ENCODE data around the gene SGIP1.

The SGIP1 gene

DNA sequence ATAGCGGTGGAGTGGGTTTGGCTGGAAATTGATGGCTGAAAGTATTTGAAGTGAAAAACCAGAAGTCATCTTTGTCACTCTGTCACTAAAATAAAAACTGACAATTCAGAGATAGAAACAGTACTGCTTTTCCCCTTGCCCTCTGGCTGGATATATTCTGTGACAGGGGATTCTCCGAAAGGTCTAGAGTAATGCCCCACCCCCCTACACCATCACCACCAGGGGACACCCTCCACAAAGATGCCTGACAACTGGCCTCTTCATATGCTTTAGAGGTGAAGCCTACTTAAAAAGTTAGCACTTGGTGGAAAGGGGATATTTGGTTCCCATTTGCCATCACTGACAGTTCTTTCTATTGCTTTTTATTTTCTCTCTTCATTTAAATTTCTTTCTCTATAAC is 73.5 kb downstream of the SGIP1 start:
- DNase-seq (ENCODE audit: low spot score) = no peak

DNA sequence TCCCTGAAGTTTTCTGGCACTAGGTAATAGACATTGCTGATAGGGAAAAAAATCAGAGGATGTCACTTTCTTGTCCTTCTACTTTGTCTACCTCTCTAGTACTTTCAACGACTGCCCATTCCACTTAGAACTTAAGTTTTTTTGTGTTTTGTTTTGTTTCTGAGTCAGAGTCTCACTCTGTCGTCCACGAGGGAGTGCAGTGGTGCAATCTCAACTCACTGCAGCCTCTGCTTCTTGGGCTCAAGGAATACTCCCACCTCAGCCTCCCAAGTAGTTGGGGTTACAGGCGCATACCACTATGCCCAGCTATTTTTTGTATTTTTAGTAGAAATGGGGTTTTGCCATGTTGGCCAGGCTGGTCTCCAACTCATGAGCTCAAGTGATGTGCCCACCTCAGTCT is 79.2 kb downstream of the SGIP1 start:
- no peak for DNase-seq (ENCODE audit: low spot score)

DNA sequence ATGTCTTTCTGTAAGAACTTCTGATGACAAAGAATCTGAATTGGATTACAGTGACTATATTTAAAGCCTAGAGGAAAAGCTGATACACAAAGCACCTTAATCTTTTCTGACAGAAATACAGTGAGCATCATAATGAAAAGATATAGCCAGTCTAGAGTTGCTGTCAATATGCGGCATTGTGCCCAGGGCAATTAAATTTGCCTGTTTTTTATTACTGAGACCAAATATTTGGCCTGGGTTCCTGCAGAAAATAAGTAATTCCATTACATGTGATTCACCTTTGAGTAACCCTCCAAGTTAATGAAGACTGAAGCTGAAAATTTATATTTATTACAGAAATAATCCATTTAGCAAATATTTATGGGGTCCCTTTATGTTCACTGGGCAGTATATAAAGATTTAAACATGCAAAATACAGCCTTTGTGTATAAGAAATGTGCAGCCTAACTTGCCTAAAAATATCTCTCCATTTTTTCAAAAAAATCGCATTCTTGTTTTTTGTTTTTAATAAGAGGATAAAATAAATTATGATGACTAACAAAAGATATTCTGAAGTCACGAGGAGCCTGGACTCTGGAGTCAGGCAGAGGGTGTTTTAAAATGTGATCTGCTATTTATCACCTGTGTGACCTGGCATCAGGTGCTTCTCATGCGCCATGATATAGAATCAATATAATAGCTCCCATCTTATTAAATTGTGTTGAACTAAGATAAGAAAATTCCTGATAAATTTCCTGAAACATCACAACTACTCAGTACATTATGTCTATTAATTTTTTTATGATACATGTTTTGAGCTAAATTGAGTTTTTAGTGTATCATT is 83.6 kb downstream of the SGIP1 start:
- DNase-seq (ENCODE audit: low spot score) = no peak

DNA sequence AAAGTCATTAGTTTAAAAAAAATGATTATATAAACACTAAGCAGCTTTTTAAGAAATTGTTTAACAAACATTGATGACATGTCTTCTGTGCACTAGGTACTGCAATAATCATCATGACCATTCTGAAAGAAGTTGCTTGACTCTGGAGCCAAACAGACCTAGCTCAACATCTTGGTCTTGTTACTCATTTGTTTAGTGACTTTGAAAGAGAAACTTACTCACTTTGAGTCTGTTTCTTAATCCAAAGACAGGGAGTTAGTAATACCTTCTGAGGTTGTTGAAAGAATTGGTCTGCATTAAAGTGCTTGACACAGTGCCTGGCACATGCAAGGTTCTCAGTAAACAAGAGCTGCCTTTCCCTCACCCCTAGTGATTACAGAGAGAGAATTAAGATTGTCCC is 84.4 kb downstream of the SGIP1 start:
- no peak for DNase-seq (ENCODE audit: low spot score)

DNA sequence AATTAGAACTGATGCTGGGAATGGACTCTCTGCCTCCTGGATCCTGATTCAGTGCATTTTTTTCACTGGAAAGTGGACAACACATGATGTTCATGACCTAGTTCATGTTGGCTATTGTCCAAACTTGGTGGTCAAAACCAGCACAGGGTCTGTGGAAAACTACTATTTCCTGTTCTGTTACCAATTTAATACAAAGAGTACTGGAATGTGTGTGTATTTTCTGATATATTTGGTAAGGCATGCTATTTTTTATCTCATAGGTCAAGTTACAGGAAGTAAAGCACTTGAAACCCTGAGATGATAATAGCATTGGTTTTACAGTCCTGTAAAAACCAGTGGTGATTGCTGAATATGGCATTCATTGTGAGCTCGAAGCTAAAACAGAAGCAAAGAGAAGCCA is 89.9 kb downstream of the SGIP1 start:
- DNase-seq (ENCODE audit: low spot score) = no peak

DNA sequence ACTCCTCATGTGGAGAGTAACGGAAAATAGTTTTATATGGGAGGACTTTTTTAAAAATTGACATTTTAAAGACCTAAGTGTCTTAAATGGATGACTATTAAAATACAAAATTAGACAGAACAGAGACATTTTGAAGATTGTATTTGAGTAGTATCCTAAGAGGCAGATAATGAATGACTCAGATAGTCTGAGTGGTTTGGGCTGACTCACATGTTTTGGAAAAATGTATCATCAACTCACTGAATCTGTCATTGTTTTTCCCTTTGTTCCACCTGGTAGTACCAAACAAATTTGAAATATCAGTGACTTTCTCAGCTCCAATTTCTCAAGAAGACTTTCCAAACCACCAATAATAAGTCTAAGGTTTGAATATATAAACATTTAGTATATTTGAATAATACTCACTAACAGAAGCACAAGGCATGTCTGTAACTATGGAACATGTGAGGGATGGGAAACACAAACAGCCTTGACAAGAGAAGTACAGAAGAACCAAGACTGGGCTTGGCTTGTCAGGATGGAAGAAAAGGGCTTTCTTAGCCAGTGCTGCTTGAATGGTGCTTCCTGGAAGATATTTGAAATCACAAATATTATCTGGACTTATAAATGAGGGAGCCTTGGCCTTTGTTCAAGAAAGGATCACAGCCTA is 90.6 kb downstream of the SGIP1 start:
- no peak for DNase-seq (ENCODE audit: low spot score)

DNA sequence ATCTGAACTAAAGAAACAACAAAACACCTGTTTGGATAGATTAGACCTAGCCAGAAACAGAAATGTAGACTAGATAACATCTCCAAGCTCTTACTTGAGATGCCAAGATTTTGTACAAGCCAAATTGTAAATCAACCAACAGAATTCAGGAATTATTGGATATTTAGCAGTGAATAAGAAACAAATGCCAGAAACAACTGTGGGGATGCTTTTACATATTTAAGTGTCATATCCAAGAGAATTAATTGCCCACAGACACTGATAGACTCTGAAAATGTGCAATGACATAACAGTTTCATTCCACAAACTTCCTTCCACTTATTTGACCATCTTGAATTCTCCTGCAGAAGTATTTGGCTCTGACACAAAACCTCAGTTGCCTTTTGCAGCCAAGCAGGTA is 92.3 kb downstream of the SGIP1 start:
- DNase-seq (ENCODE audit: low spot score) = no peak

DNA sequence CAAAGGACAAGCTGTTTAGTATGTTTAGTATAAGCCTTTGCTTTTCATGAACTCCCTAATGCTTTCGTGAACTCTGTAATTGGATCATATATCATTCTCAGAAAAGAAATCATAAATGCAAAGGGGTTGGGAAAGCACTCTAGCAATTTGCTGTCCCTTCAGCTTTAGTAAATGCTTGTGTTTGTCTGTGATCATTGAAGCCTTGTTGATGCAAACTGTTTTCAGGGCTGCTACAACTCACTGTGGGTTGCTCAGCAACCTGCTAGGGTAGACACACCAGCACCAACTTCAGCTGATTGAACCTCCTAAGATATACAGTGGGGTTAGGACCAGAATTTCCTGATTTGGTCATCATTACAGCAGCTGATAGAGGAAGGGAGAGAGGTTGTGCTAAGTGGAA is 95.0 kb downstream of the SGIP1 start:
- no peak for DNase-seq (ENCODE audit: low spot score)

DNA sequence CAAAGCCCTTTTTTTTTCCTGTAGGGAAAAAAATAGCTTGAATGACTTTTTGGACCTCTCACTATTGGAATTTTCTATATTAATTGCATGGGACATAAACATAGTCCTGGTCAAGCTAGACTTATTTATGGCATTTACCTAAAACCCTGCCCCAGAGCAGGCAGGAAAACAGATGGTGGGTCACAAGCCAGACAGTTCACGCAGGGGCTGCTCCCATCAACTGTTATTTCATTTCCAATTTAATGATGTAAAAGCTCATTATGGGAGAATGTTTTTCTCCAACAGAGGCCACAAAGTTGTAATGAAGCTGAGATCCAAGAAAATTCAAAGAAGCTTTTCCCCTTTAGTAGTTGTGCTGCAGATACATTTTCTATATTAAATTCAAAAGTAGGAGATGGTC is 99.2 kb downstream of the SGIP1 start:
- no peak for DNase-seq (ENCODE audit: low spot score)

DNA sequence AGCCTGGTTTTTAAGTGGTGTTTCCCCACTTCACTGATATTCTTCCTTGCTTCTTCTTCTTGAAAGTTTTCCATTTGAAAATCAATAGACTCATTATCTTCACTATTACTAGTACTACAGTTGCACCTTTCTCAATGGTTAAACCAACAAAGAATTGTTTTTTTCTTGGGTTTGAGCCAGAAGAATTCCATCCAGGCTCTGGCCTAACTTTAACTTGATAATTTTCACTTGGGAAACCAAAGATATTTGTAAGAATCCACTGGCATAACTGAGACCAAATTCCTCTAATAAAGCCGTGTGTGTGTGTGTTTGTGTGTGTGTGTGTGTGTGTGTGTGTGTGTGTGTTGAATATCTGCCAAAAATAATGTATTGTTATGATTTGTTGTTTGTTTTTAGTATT is 103.2 kb downstream of the SGIP1 start:
- DNase-seq (ENCODE audit: low spot score) = no peak

DNA sequence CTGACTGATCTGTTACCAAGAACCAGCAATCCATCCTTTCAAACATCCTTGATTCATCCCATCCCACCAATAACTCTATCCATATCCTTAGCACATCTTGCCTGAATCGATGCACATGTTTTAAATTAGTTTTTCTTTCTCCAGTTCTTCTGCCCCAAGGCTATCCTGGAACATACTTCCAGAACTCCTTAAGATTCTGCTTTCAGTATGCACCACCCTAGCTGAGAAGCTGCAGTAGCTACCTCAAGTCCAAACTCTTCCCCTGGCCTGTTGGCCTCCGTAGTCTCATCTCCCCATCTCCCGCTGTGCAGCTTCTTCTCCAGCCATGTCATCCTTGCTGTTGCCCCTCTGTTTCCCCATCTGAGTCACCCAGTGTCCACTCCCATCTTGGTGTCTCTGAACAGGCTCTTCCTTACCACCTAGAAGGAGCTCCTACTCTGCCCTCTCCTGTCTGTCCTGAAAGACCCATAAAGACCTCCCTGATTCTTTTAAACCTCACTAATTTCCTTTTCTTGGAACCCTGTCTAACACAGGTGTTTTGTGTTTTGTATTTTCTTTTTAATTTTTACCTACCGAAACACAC is 108.0 kb downstream of the SGIP1 start:
- no peak for DNase-seq (ENCODE audit: low spot score)

DNA sequence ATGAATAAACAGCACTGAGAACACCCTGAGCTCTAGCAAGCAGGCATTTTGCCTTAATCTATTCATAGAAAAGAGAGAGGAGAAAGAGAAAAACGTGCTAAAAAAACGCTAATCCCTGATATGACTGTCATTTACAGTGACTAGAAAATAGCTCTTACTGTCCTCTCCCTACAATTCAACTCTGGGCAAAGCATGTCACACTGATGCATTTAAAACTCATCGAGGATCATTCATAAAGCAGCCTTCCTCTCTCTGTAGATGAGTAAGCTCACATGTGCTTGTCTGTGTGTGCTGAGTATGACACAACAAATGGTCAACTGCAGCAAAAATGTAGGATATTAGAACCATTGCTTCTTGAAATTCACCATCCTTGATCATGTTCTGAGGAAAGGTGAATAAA is 109.0 kb downstream of the SGIP1 start:
- DNase-seq (ENCODE audit: low spot score) = no peak

DNA sequence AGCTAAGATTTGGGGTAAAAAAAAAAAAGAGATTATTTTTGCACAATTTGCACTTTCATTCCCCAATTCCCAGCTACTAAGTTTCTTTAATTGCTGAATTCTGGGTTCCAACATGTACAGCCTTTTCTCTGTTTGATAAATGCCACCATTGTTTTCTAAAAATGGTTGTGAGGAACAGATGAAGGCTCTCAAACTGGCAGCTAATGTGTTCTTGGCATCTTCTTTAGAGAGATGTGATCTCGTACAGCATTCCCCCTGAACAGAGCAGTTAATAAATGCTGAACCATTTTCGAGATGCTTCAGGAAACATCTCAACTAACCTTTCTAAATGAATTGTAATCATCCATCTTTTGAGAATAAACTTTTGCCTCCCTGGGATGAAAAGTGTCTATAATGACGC is 110.4 kb downstream of the SGIP1 start:
- peak; percentile 69 for DNase-seq (ENCODE audit: low spot score)

DNA sequence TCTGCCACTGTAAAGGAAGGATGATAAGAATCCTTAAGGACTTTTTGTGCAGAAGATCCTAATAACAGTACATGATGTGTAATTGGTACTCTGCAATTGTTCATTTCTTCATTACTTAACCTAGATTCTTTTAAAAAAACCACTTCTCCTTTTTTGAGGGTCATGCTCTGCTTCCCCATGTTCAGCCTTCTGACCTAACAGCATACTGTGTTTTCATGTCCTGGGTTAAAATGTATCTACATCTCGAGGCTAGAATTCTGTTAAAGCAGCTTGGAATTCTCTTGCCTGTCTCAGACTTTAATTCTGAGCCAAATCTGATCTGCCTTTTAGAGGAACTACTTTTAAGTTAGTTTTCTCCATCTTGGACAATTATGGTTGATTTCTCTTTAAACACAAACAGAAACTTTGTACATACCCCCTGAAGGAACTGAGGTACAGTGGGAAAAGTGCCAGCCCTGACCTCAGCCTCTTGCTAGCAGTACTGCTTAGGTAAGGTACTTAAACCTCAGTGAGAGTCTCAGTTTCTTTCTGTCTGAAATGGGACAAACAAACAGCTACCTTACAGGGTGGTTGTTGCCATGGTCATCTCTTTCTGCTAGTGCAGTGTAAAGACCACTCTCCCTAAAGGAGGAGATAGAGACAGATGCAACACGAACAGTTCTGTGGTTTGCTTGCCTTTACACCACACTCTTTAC is 115.1 kb downstream of the SGIP1 start:
- no peak for DNase-seq (ENCODE audit: low spot score)

DNA sequence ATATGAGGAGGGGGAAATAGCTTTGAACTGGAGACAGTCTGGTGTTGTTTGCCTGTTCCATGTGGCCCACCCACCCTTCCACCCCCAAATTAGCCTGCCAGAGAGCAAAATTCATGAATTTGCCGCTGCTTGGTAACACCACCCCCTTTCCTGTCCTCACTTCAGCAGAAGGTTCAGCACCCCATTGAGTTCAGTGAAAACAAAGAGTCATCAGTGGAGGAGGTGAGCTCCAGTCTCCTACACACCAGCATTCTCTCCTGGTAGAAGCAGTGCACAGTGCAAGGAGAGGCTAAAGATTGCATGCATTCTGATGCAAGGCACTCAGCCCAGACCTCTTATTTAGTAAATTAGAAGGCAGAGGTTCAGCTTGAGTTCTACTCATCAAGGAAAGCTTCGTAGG is 118.6 kb downstream of the SGIP1 start:
- DNase-seq (ENCODE audit: low spot score) = no peak

DNA sequence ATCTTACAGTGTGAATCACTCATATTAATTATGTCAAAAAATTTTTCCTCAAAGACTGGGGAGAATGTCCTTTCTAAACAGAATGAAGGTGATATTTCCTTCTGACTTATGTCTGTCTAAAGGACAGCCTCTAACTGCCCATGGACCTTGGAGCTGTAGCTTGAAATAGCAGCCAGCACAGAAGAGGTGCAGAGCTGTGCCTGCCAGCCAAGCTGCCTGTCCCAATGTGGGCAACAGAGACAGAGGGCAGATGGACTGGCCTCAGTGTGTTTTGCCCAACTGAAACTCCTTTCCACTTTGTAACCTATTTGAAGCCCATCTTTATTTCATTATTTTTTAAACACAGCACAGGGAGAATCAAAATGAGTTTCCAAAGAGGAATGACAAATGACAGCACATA is 120.7 kb downstream of the SGIP1 start:
- no peak for DNase-seq (ENCODE audit: low spot score)

DNA sequence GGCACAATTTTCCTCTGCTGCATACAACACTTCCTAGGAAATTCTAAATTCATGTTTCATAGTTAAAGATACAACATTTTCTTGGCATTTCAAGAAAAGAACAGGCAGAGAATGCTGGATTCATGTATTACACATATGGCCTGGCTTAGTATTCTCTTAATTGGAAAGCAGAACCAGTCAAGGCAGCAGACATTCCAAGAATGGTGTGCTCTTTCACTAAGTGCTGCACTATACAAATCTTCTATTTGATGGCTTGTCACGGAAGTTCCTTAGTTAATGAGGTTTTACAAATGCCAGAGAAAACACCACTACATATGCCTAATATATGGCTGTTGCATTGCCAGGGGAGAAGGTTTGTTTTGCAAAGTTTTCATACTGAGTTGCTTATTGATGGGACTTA is 137.5 kb downstream of the SGIP1 start:
- DNase-seq (ENCODE audit: low spot score) = no peak

DNA sequence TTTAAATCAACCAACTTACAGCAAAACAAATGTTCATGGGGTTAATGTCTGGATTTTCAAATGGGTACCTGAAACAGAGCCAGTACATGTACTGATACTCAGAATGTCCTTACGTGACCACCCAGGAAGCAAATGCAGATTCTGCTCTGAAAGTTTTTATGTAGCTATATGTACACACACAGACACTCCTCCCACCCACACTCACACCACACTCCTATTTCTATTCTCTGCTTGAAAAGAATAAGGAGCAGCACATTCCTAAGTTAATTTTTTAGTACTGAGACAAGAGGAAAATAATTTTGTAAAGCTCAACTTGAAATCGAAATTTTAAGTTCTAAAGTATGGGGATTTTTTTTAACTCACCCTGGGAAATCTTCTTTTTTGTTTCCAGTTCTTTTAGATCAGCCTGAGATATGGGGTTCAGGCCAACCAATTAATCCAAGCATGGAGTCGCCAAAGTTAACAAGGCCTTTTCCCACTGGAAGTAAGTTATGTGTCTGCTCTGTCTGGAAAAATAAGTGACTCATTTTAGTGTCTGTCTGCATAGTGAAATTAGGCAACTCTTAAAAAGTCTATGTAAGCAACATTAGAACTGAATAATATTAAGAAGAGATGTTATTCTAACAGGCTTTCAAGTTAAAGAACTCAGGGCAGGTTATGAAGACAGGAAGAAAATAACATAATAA is 142.8 kb downstream of the SGIP1 start:
- no peak for DNase-seq (ENCODE audit: low spot score)

DNA sequence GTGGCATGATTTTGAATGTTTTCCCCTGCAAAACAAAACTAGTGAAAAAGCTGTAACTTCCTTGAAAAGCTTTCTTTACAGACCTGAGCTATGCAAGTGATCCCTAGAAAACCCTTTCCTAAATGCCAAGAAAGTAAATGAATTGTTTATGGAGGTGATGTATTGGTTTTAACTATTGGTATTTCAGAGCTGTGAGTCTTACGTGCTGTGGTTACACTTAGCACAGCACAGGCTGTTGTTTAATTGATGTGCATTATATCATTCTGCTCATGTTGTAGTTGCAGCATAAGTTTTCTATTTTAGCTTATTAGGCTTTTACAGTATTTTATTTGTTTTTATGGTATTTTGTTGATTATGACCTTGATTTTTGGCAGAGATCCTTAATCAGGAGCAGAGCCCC is 144.2 kb downstream of the SGIP1 start:
- no peak for DNase-seq (ENCODE audit: low spot score)

DNA sequence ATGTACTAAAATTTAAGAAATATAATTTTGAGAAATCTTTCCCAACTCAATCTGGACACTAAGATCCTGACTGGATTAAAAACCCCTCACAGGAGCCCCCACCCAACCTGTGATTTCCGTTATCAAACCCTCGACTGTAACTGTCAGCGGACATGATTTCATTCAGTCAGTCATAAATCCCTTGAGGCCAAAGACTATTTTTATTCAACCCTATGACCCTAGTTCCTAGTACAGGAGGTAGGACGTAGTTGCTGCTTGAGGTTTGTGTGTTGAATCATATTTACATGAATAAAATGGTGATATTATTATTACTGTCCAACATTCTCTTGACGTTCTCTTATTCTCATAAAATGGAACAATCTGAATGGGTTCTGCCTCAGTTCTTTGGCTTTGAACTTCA is 145.2 kb downstream of the SGIP1 start:
- DNase-seq (ENCODE audit: low spot score) = no peak

DNA sequence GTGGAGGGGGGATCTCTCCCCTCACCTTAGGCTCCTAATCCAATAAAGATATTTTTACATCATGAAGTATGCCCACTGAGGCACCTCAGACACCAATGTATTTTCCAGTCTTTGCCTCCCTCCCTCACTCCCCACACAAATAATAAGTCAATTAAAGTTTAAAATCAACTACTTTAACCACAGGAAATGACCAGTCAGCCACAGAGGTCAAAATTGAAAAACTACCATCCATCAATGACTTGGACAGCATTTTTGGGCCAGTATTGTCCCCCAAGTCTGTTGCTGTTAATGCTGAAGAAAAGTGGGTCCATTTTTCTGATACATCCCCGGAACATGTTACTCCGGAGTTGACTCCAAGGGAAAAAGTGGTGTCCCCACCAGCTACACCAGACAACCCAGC is 147.7 kb downstream of the SGIP1 start:
- DNase-seq (ENCODE audit: low spot score) = no peak

DNA sequence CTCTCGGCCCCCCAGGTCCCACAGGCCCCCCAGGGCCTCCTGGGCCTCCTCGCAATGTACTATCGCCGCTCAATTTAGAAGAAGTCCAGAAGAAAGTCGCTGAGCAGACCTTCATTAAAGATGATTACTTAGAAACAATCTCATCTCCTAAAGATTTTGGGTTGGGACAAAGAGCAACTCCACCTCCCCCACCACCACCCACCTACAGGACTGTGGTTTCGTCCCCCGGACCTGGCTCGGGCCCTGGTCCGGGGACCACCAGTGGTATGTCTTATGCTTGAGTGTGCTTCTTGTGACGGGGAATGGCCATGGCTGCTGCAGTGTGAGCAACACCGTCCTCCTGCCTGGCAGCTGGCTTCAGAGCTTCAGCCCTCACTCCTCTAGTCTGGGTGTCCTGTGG is 148.2 kb downstream of the SGIP1 start:
- DNase-seq (ENCODE audit: low spot score) = no peak

All from globus pallidus (tissue), 1 donor.